22Rv1 (cell line): ENCODE data around the gene CTNNA3.

Source experiments
- H3K27ac ChIP-seq: fragments of 450-650 bp; 2 replicates; pipeline ENCODE4 v1.5.1; 2017
- CTCF ChIP-seq: fragments of 450-650 bp; IDR thresholded peaks from 2 replicates; pipeline ENCODE4 v1.5.1; 2017; ENCODE audit warnings: mild to moderate bottlenecking
- ZFX ChIP-seq: fragments of 450-650 bp; IDR thresholded peaks from 2 replicates; pipeline ENCODE4 v1.6.1; 2017; ENCODE audit warnings: antibody characterized with exemption, borderline replicate concordance

CTNNA3 gene

GRCh38 chr10:66322777-66323176 lies 1373.2 kb downstream of the CTNNA3 start:
- TF ChIP-seq CTCF, result no peak
- TF ChIP-seq ZFX, result no peak
- H3K27ac ChIP-seq, result no peak overlapping the region

GRCh38 chr10:66321723-66322665 lies 1374.0 kb downstream of the CTNNA3 start:
- H3K27ac ChIP-seq, result no peak overlapping the region
- TF ChIP-seq CTCF, result no peak
- TF ChIP-seq ZFX, result no peak

- H3K27ac ChIP-seq, result no peak overlapping the region
- TF ChIP-seq ZFX, result no peak
- TF ChIP-seq CTCF, result no peak
These were observed 1377.2 kb downstream of the CTNNA3 start for GRCh38 chr10:66318761-66319160.

GRCh38 chr10:66307826-66308225 lies 1388.2 kb downstream of the CTNNA3 start:
- H3K27ac ChIP-seq, result no peak overlapping the region
- TF ChIP-seq ZFX (no peak), CTCF (peak; percentile 37)

GRCh38 chr10:66301078-66301477 lies 1394.9 kb downstream of the CTNNA3 start:
- TF ChIP-seq ZFX (no peak), CTCF (no peak)
- no peak overlapping the region for H3K27ac ChIP-seq

- TF ChIP-seq ZFX (no peak), CTCF (no peak)
- H3K27ac ChIP-seq, result no peak overlapping the region
These were observed 1400.4 kb downstream of the CTNNA3 start for GRCh38 chr10:66295602-66296001.

- TF ChIP-seq CTCF (no peak), ZFX (no peak)
- H3K27ac ChIP-seq, result no peak overlapping the region
These were observed 1401.5 kb downstream of the CTNNA3 start for GRCh38 chr10:66294538-66294937.
